PC-3 (cell line): ENCODE results near the gene ABCA2.

Source experiments
- CTCF ChIP-seq: fragments of 300-600 bp; sonication (generic); conservative IDR thresholded peaks from 2 replicates; pipeline ENCODE4 v1.5.1; 2017; ENCODE audit warnings: antibody characterized with exemption, low read depth, mild to moderate bottlenecking, low read length
- EZH2 ChIP-seq: fragments of 300-600 bp; sonication (generic); IDR thresholded peaks from one replicate; pipeline ENCODE4 v1.6.1; 2017; ENCODE audit warnings: antibody characterized with exemption, mild to moderate bottlenecking, low read length; ENCODE audit not compliant: unreplicated experiment
- EZH2phosphoT487 ChIP-seq: fragments of 300-600 bp; sonication (generic); IDR thresholded peaks from 2 replicates; pipeline ENCODE4 v1.6.1; 2018; ENCODE audit warnings: mild to moderate bottlenecking, antibody characterized with exemption, low read length, borderline replicate concordance

- no peak for TF ChIP-seq EZH2phosphoT487
- no peak for TF ChIP-seq EZH2
- TF ChIP-seq CTCF: no peak
Measured at GRCh38 chr9:136957901-136958300, 70.1 kb downstream of the ABCA2 start.
